Endothelial cell of umbilical vein (primary cell): Measurements from ENCODE around the gene DCTN4.

Experiments
- MAX ChIP-seq: IDR thresholded peaks from 2 replicates; pipeline ENCODE4 v1.6.1; 2011; ENCODE audit not compliant: insufficient read depth, insufficient read length
- POLR2AphosphoS5 ChIP-seq: IDR thresholded peaks from 2 replicates; pipeline ENCODE4 v1.6.1; 2012; ENCODE audit warnings: low read depth, mild to moderate bottlenecking, control low read depth, low read length, moderate library complexity; ENCODE audit not compliant: insufficient read depth
- TF ChIP-seq, protein P1 (sequence below), 2 donors: IDR thresholded peaks; 1 replicate in 1 of 2; 2 replicates in 1 of 2; pipeline ENCODE4 v1.5.1; 2011; ENCODE audit warnings: low read length in 2 of 2, mild to moderate bottlenecking in 2 of 2, moderate library complexity in 2 of 2, control low read depth in 1 of 2, inconsistent platforms in 1 of 2, low read depth in 1 of 2; ENCODE audit not compliant: insufficient read depth in 1 of 2; ENCODE audit errors: extremely low read depth in 1 of 2

GRCh38 chr5:150764530-150764929 lies 5.7 kb upstream of the DCTN4 start:
- TF ChIP-seq MAX (no peak), POLR2AphosphoS5 (no peak)
- TF ChIP-seq, protein P1, sequence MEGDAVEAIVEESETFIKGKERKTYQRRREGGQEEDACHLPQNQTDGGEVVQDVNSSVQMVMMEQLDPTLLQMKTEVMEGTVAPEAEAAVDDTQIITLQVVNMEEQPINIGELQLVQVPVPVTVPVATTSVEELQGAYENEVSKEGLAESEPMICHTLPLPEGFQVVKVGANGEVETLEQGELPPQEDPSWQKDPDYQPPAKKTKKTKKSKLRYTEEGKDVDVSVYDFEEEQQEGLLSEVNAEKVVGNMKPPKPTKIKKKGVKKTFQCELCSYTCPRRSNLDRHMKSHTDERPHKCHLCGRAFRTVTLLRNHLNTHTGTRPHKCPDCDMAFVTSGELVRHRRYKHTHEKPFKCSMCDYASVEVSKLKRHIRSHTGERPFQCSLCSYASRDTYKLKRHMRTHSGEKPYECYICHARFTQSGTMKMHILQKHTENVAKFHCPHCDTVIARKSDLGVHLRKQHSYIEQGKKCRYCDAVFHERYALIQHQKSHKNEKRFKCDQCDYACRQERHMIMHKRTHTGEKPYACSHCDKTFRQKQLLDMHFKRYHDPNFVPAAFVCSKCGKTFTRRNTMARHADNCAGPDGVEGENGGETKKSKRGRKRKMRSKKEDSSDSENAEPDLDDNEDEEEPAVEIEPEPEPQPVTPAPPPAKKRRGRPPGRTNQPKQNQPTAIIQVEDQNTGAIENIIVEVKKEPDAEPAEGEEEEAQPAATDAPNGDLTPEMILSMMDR (IDR thresholded peaks at IDR 0.05; ENCODE audit: extremely low read depth in 1 of 2, insufficient read depth in 1 of 2, low read depth in 1 of 2, low read length in 2 of 2): no peak
